KMS-11 (cell line): ENCODE measurements around the gene PLCH1.

Experiments used
- H2AFZ ChIP-seq: fragments of 200-600 bp; sonication (generic); 2 replicates; pipeline ENCODE4 v1.6.1; 2016; ENCODE audit warnings: antibody characterized with exemption, mixed run types, low read depth
- H3K27ac ChIP-seq: fragments of 200-600 bp; sonication (generic); 2 replicates; pipeline ENCODE4 v1.6.1; 2016; ENCODE audit warnings: mild to moderate bottlenecking, mixed run types
- H3K27me3 ChIP-seq: fragments of 200-600 bp; sonication (generic); 2 replicates; pipeline ENCODE4 v1.6.1; 2017; ENCODE audit warnings: mild to moderate bottlenecking, low read depth, mixed run types, moderate library complexity; ENCODE audit not compliant: insufficient read depth
- H3K36me3 ChIP-seq: fragments of 200-600 bp; sonication (generic); 2 replicates; pipeline ENCODE4 v1.6.1; 2017; ENCODE audit warnings: mild to moderate bottlenecking, mixed run types; ENCODE audit not compliant: insufficient read depth
- H3K4me1 ChIP-seq: fragments of 200-600 bp; sonication (generic); 2 replicates; pipeline ENCODE4 v1.6.1; 2016; ENCODE audit warnings: mild to moderate bottlenecking, low read depth, mixed run types; ENCODE audit not compliant: poor library complexity, severe bottlenecking
- H3K4me2 ChIP-seq: fragments of 200-600 bp; sonication (generic); 2 replicates; pipeline ENCODE4 v1.7.0; 2016; ENCODE audit warnings: mild to moderate bottlenecking, mixed run types
- H3K4me3 ChIP-seq: fragments of 200-600 bp; sonication (generic); IDR thresholded peaks from 2 replicates; pipeline ENCODE4 v1.6.1; 2017; ENCODE audit warnings: low read depth, low read length, mixed read lengths; ENCODE audit not compliant: insufficient read depth
- H3K79me2 ChIP-seq: fragments of 200-600 bp; sonication (generic); 2 replicates; pipeline ENCODE4 v1.6.1; 2016; ENCODE audit warnings: low read depth, mixed run types; ENCODE audit not compliant: insufficient read depth
- H3K9ac ChIP-seq: fragments of 200-600 bp; sonication (generic); 2 replicates; pipeline ENCODE4 v1.6.1; 2016; ENCODE audit warnings: mild to moderate bottlenecking, mixed run types
- H4K20me1 ChIP-seq: fragments of 200-600 bp; sonication (generic); 2 replicates; pipeline ENCODE4 v1.6.1; 2016; ENCODE audit warnings: mild to moderate bottlenecking, mixed run types; ENCODE audit not compliant: insufficient read depth
- TF ChIP-seq, protein P1 (sequence below): fragments of 200-600 bp; sonication (generic); conservative IDR thresholded peaks from 2 replicates; pipeline ENCODE4 v1.6.1; 2017; ENCODE audit warnings: low read depth, mild to moderate bottlenecking, antibody characterized with exemption, low read length, moderate library complexity, mixed read lengths

PLCH1 gene

GRCh38 chr3:155368786-155369185 is 376.1 kb downstream of the PLCH1 start:
- Histone ChIP-seq H3K4me3 (no peak overlapping the region), H3K4me2 (no peak overlapping the region), H4K20me1 (no peaks in the 10 kb centered on the region), H2AFZ (no peak overlapping the region), H3K27me3 (no peaks in the 10 kb centered on the region), H3K27ac (no peak overlapping the region), H3K9ac (no peak overlapping the region), H3K79me2 (no peaks in the 10 kb centered on the region), H3K36me3 (no peaks in the 10 kb centered on the region), H3K4me1 (no peaks in the 10 kb centered on the region)
- TF ChIP-seq, protein P1, sequence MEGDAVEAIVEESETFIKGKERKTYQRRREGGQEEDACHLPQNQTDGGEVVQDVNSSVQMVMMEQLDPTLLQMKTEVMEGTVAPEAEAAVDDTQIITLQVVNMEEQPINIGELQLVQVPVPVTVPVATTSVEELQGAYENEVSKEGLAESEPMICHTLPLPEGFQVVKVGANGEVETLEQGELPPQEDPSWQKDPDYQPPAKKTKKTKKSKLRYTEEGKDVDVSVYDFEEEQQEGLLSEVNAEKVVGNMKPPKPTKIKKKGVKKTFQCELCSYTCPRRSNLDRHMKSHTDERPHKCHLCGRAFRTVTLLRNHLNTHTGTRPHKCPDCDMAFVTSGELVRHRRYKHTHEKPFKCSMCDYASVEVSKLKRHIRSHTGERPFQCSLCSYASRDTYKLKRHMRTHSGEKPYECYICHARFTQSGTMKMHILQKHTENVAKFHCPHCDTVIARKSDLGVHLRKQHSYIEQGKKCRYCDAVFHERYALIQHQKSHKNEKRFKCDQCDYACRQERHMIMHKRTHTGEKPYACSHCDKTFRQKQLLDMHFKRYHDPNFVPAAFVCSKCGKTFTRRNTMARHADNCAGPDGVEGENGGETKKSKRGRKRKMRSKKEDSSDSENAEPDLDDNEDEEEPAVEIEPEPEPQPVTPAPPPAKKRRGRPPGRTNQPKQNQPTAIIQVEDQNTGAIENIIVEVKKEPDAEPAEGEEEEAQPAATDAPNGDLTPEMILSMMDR, result no peak

GRCh38 chr3:155367506-155367905 is 377.4 kb downstream of the PLCH1 start:
- H3K4me1 ChIP-seq, result no peaks in the 10 kb centered on the region
- no peaks in the 10 kb centered on the region for H3K79me2 ChIP-seq
- no peak overlapping the region for H2AFZ ChIP-seq
- H3K4me2 ChIP-seq, result no peak overlapping the region
- no peak overlapping the region for H3K27ac ChIP-seq
- no peak overlapping the region for H3K4me3 ChIP-seq
- no peaks in the 10 kb centered on the region for H3K27me3 ChIP-seq
- no peak overlapping the region for H3K9ac ChIP-seq
- TF ChIP-seq, protein P1, result no peak
- no peaks in the 10 kb centered on the region for H4K20me1 ChIP-seq
- no peaks in the 10 kb centered on the region for H3K36me3 ChIP-seq

- H3K36me3 ChIP-seq, result no peaks in the 10 kb centered on the region
- no peak overlapping the region for H3K27ac ChIP-seq
- no peak overlapping the region for H3K4me3 ChIP-seq
- TF ChIP-seq, protein P1, result no peak
- no peak overlapping the region for H3K9ac ChIP-seq
- H4K20me1 ChIP-seq, result no peaks in the 10 kb centered on the region
- H3K79me2 ChIP-seq, result no peaks in the 10 kb centered on the region
- H3K27me3 ChIP-seq, result no peaks in the 10 kb centered on the region
- no peaks in the 10 kb centered on the region for H3K4me1 ChIP-seq
- no peak overlapping the region for H3K4me2 ChIP-seq
- no peak overlapping the region for H2AFZ ChIP-seq
Measured at GRCh38 chr3:155365178-155365783, 379.6 kb downstream of the PLCH1 start.

DNA sequence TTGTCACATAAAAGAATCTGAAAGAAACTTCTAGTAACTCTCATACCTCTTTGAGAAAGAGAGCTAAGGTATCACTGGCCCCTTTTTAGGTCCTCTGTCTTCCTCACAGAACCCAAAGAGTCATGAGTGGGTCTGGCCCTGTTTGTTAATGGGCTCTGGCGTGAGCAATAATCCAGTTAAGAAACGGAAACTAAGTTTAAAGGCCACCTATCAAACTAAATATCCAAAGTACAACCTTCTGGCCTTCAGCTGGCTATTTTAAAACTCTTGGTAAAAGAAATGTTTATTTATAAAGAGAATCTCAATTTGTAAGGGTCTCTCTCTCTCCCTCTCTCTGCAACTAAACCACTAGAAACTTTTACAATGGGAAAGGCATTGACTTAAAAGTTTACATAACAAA is 380.4 kb downstream of the PLCH1 start:
- Histone ChIP-seq H2AFZ (no peak overlapping the region), H3K9ac (no peak overlapping the region), H3K4me3 (no peak overlapping the region), H3K36me3 (no peaks in the 10 kb centered on the region), H3K27ac (no peak overlapping the region), H3K27me3 (no peaks in the 10 kb centered on the region), H3K4me1 (no peaks in the 10 kb centered on the region), H4K20me1 (no peaks in the 10 kb centered on the region), H3K4me2 (no peak overlapping the region), H3K79me2 (no peaks in the 10 kb centered on the region)
- TF ChIP-seq, protein P1, result no peak
